Breast epithelium (tissue), 3 donors: ENCODE measurements around the gene ABCA4.
"Not testable (repeated sequence)": the region's sequence is repeated elsewhere in the genome, so short reads cannot be mapped to it uniquely, and the experiment has no call there.

Experiments
- CTCF ChIP-seq, 3 donors: fragments of 450-650 bp; IDR thresholded peaks; one replicate each; pipeline ENCODE4 v1.5.1; 2016 to 2017; ENCODE audit warnings: antibody characterized with exemption in 3 of 3, mild to moderate bottlenecking in 3 of 3, moderate library complexity in 3 of 3
- POLR2A ChIP-seq: fragments of 450-650 bp; IDR thresholded peaks from one replicate; pipeline ENCODE4 v1.6.1; 2016; ENCODE audit warnings: antibody characterized with exemption, mild to moderate bottlenecking, moderate library complexity
- POLR2AphosphoS5 ChIP-seq, 3 donors: sonication (generic); formaldehyde crosslinking; IDR thresholded peaks; one replicate each; pipeline ENCODE4 v1.6.1; 2017; ENCODE audit warnings: antibody characterized with exemption in 3 of 3

DNA sequence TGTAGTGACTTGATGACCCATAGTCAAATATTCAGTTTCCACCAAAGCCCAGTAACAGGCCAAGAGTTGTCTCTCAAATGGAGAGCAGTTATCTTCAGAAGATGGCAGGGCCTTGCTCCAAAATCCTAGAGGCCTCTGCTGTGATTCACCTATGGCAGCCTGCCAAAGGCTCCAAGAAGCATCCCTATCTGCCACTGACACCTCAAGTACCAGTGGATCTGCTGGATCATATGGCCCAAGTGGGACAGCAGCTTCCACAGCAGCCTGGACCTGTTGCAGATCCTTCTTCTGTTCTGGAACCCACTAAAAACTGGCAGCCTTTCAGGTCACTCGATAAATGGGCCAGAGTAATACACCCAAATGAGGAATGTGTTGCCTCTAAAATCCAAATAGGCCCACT lies 43.2 kb upstream of the ABCA4 start:
- TF ChIP-seq CTCF (IDR thresholded peaks at IDR 0.05); POLR2A; POLR2AphosphoS5 (IDR thresholded peaks at IDR 0.05): not testable (repeated sequence)
